K562 (cell line): ENCODE results near the gene MPIG6B. TPM values are rescaled to one million over a fixed set of nuclear protein-coding genes. Genes with fewer than 3 reads are reported as not detected.

ENCODE experiments used
- BACH1 ChIP-seq: fragments of 200-800 bp; sonication (Bioruptor generic); IDR thresholded peaks from 2 replicates; pipeline ENCODE4 v1.6.1; 2016; ENCODE audit warnings: missing genetic modification characterization, missing compliant biosample characterization
- CC2D1A ChIP-seq: fragments of 450-650 bp; IDR thresholded peaks from 2 replicates; pipeline ENCODE4 v1.6.1; 2017; ENCODE audit warnings: mild to moderate bottlenecking
- DEAF1 ChIP-seq: fragments of 450-650 bp; formaldehyde crosslinking; IDR thresholded peaks from 2 replicates; pipeline ENCODE4 v1.4.0; 2020; ENCODE audit warnings: mild to moderate bottlenecking, moderate library complexity
- E2F8 ChIP-seq: fragments of 450-650 bp; IDR thresholded peaks from 2 replicates; pipeline ENCODE4 v1.7.1; 2018; ENCODE audit warnings: mild to moderate bottlenecking, low read depth; ENCODE audit not compliant: partially characterized antibody
- HDGF ChIP-seq: fragments of 450-650 bp; IDR thresholded peaks from 2 replicates; pipeline ENCODE4 v1.6.1; 2016
- IFI16 ChIP-seq: fragments of 250-450 bp; sonication (Bioruptor Pico); IDR thresholded peaks from 2 replicates; pipeline ENCODE4 v2.1.2; 2022; ENCODE audit warnings: mild to moderate bottlenecking, inconsistent platforms
- LCOR ChIP-seq: sonication (generic); formaldehyde crosslinking; IDR thresholded peaks from 2 replicates; pipeline ENCODE4 v1.8.0; 2022; ENCODE audit warnings: mild to moderate bottlenecking, missing genetic modification reagents
- MCM7 ChIP-seq, 2 experiments: fragments of 450-650 bp; IDR thresholded peaks; 2 replicates each; pipeline ENCODE4 v1.6.1; 2016 to 2018
- MEIS2 ChIP-seq: fragments of 450-650 bp; IDR thresholded peaks from 2 replicates; pipeline ENCODE4 v1.6.1; 2014; ENCODE audit warnings: mild to moderate bottlenecking; ENCODE audit not compliant: partially characterized antibody
- MTA1 ChIP-seq: fragments of 450-650 bp; IDR thresholded peaks from 2 replicates; pipeline ENCODE4 v1.6.1; 2017; ENCODE audit warnings: borderline replicate concordance
- NBN ChIP-seq: fragments of 450-650 bp; IDR thresholded peaks from 2 replicates; pipeline ENCODE4 v1.6.1; 2016; ENCODE audit warnings: low read depth, mild to moderate bottlenecking
- NEUROD1 ChIP-seq: fragments of 150-350 bp; IDR thresholded peaks from 2 replicates; pipeline ENCODE4 v1.6.1; 2014; ENCODE audit warnings: borderline replicate concordance, low read length, low read depth; ENCODE audit not compliant: partially characterized antibody
- NFRKB ChIP-seq: fragments of 450-650 bp; IDR thresholded peaks from 2 replicates; pipeline ENCODE4 v1.6.1; 2016; ENCODE audit warnings: low read depth
- NR1H2 ChIP-seq: sonication (generic); formaldehyde crosslinking; IDR thresholded peaks from 2 replicates; pipeline ENCODE4 v1.4.0; 2020; ENCODE audit warnings: mild to moderate bottlenecking, missing genetic modification reagents
- NR4A1 ChIP-seq, 2 experiments: fragments of 250-450 bp in 1 of 2; fragments of 450-650 bp in 1 of 2; sonication (Bioruptor Pico) in 1 of 2; IDR thresholded peaks; 2 replicates each; pipeline versions ENCODE4 v1.4.0 to v1.6.1; 2016 to 2020; ENCODE audit warnings: mild to moderate bottlenecking in 2 of 2, missing compliant biosample characterization in 1 of 2, missing genetic modification characterization in 1 of 2, moderate library complexity in 1 of 2
- PHTF2 ChIP-seq: fragments of 250-450 bp; sonication (Bioruptor Pico); IDR thresholded peaks from 2 replicates; pipeline ENCODE4 v1.5.0; 2021; ENCODE audit warnings: mild to moderate bottlenecking
- PTRF ChIP-seq: fragments of 450-650 bp; IDR thresholded peaks from 2 replicates; pipeline ENCODE4 v1.6.1; 2016; ENCODE audit warnings: mild to moderate bottlenecking, missing genetic modification characterization, missing compliant biosample characterization
- RBM22 ChIP-seq: fragments of 200-400 bp; formaldehyde crosslinking; IDR thresholded peaks from 2 replicates; pipeline ENCODE4 v1.6.1; 2018; ENCODE audit warnings: low read length, low read depth; ENCODE audit not compliant: poor library complexity, severe bottlenecking
- SMARCA4 ChIP-seq: fragments of 450-650 bp; IDR thresholded peaks from 2 replicates; pipeline ENCODE4 v1.6.1; 2016
- SRF ChIP-seq, 2 experiments: fragments of 250-450, 450-650 bp in 1 of 2; sonication (Bioruptor Pico) in 1 of 2; sonication (generic) in 1 of 2; formaldehyde crosslinking; IDR thresholded peaks; 2 replicates each; pipeline versions ENCODE4 v1.5.0 to v1.5.1; 2020 to 2022; ENCODE audit warnings: mild to moderate bottlenecking in 1 of 2, missing genetic modification reagents in 1 of 2
- TAF1 ChIP-seq: IDR thresholded peaks from 2 replicates; pipeline ENCODE4 v1.6.1; 2011; ENCODE audit warnings: mild to moderate bottlenecking, low read length, moderate library complexity; ENCODE audit not compliant: insufficient read depth, control insufficient read depth, severe bottlenecking; ENCODE audit errors: extremely low read depth
- TBP ChIP-seq: optimal IDR thresholded peaks from 2 replicates; pipeline ENCODE3; 2011; ENCODE audit warnings: low read depth, low read length, improper control_type of control experiment
- TSC22D4 ChIP-seq: fragments of 450-650 bp; IDR thresholded peaks from 2 replicates; pipeline ENCODE4 v1.6.1; 2016; ENCODE audit warnings: missing genetic modification characterization, missing biosample characterization, control low read depth
- polyA plus RNA-seq, 8 experiments: library from polyadenylated mRNA; depleted of rRNA in 4 of 8; stranded (reverse) in 5 of 8; unstranded in 3 of 8; fragments of >200 nt; fragmentation: Nextera tagmentation in 2 of 8; fragmentation: Illumina TruSeq in 1 of 8; extraction: Ambion mirVana in 2 of 8; extraction: Trizol in 1 of 8; gene quantifications; 2 replicates each; pipeline versions ENCODE4 v1.2.1 to v1.2.3, GENCODE V29; 2011 to 2014; ENCODE audit warnings: inconsistent platforms in 1 of 8, missing spikeins in 1 of 8
- total RNA-seq, 7 experiments: library from RNA; depleted of rRNA in 6 of 7; stranded (reverse); fragments of >200 nt in 6 of 7; fragmentation: Illumina TruSeq in 2 of 7; extraction: Trizol in 2 of 7; gene quantifications; 2 replicates each; pipeline versions ENCODE4 v1.2.1 to v1.2.3, GENCODE V29; 2011 to 2021; ENCODE audit warnings: low replicate concordance in 1 of 7
- TF ChIP-seq, protein P1 (sequence below): fragments of 450-650 bp; formaldehyde crosslinking; IDR thresholded peaks from 2 replicates; pipeline ENCODE4 v1.4.0; 2022; ENCODE audit warnings: missing genetic modification characterization

The MPIG6B gene
- total and polyA plus RNA-seq, 9 of the 15 experiments (the other 6 are each of a cell fraction or from before 2014, with no cell fraction given), result 0.11 to 1.2 (median 0.28) TPM; not detected in 1

GRCh38 chr6:31702405-31702818 lies 20.8 kb upstream of the MPIG6B start (continued):
- 0 out of 2 replicates have a peak, but pooled peaks have one; percentile 15 for TF ChIP-seq NR1H2 (CRISPR knock-in tag)
- no peak for TF ChIP-seq TBP
- 0 out of 4 replicates have a peak, but pooled peaks of 1 of the 2 experiments have one; percentile 2 for TF ChIP-seq SRF (CRISPR knock-in tag; IDR thresholded peaks at IDR 0.05)
- TF ChIP-seq CC2D1A, result peak; percentile 35; the same call in 1 of the 2 replicates
- TF ChIP-seq BACH1 (tag), result 0 out of 2 replicates have a peak, but pooled peaks have one; percentile 72
- TF ChIP-seq IFI16 (CRISPR knock-in tag), result no peak
- TF ChIP-seq MTA1, result 0 out of 2 replicates have a peak, but pooled peaks have one; percentile 19
- no peak for TF ChIP-seq MEIS2
- TF ChIP-seq E2F8, result peak; percentile 47
- TF ChIP-seq MCM7 (IDR thresholded peaks at IDR 0.05), result 0 out of 4 replicates have a peak, but pooled peaks of 1 of the 2 experiments have one; percentile 17
- TF ChIP-seq, protein P1, sequence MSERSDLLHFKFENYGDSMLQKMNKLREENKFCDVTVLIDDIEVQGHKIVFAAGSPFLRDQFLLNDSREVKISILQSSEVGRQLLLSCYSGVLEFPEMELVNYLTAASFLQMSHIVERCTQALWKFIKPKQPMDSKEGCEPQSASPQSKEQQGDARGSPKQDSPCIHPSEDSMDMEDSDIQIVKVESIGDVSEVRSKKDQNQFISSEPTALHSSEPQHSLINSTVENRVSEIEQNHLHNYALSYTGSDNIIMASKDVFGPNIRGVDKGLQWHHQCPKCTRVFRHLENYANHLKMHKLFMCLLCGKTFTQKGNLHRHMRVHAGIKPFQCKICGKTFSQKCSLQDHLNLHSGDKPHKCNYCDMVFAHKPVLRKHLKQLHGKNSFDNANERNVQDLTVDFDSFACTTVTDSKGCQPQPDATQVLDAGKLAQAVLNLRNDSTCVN, result peak; percentile 60
- TF ChIP-seq RBM22, result no peak
- TF ChIP-seq TSC22D4 (tag), result no peak
- no peak for TF ChIP-seq PHTF2 (CRISPR knock-in tag)
- TF ChIP-seq NR4A1 (CRISPR knock-in tag; IDR thresholded peaks at IDR 0.05), result no peak
- no peak for TF ChIP-seq NR4A1 (tag; IDR thresholded peaks at IDR 0.05)
- TF ChIP-seq HDGF, result peak; percentile 67; the same call in 1 of the 2 replicates
- no peak for TF ChIP-seq TAF1
- TF ChIP-seq NEUROD1, result no peak
- no peak for TF ChIP-seq PTRF
- peak; percentile 82 for TF ChIP-seq SMARCA4
- peak; percentile 29; the same call in 1 of the 2 replicates for TF ChIP-seq NBN
- peak; percentile 45 for TF ChIP-seq LCOR
- TF ChIP-seq NFRKB, result 0 out of 2 replicates have a peak, but pooled peaks have one; percentile 7
- 0 out of 2 replicates have a peak, but pooled peaks have one; percentile 1 for TF ChIP-seq DEAF1 (CRISPR knock-in tag)
